NCI-H2107 treated with DMSO at 0.1 percent for 48 hours (cell line): Measurements from ENCODE around the gene JHY.

Experiments used
- DNase-seq: peaks from one replicate; lab custom pipeline; 2025; ENCODE audit not compliant: unreplicated experiment; lab: John Stamatoyannopoulos, UW

Gene JHY

DNA sequence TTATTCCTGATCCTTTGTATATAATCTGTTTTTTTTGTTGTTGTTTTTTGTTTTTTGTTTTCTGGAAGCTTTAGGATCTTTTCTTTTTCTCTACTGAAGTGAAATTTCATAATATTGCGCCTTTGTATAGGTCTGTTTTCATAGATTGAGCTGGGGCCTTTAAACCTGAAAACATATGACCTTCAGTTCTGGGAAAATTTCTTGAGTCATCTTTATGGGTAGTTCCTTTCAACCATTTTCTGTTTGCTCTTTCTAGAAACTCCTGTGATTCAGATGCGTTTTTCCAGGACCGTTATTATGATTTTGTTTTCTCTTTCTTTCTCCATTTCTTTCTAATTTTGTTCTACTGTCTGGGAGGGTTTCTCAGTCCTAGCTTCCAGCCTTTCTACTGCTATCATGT, 55.4 kb downstream of the JHY start:
- no peak for DNase-seq

DNA sequence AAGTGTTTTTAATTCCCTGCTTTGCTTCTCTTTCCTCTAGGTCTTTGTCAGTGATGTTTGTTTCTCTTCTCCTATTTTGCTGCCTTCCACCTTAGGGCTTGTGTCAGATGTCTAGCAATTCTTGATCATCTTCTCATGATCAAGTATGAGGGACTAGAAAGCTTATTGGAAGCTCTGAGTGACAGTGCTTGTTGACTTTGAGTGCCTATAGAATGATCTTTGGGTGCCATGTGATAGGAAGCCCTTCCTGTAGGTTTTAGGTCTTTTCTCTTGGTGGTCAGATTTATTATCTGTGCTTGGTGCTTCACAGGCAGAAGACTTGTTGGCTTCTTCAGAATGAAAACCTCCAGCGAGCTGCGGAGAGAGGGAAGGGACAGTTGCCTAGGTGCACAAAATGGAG, 56.0 kb downstream of the JHY start:
- DNase-seq: no peak

DNA sequence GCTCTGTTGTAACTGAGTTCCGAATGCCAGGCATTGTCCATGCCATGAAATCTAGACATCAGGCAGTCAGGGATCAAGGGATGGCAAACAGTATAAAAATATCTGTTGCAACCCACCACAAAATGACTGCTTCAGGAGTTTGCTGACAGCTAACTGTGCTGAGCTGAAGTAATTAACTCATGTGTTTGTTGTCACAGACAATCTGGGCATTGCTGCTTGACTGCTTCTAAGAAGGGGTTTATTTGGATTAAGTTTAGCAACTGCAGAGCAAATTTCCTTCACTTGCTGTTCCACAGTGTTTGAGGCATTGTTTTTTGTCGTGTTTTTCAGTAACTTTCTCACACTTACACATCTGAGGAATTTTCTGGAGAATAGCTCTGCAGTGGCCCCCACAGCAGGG, 68.7 kb downstream of the JHY start:
- DNase-seq: no peak

DNA sequence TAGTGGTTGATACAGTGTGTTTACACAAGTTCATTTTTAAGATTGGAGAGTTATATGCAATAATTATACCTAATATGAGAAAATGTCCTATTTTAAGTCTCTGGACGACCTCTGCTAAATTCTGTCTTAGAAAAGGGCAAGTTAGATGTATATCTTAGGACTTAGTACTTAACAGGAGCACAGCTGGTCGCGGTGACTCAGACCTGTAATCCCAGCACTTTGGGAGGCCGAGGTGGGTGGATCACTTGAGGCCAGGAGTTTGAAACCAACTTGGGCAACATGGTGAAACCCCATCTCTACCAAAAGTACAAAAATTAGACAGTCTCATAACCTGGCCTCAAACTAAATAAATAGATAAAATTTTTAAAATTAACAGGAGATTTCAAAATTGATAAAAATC, 71.9 kb downstream of the JHY start:
- DNase-seq: no peak

DNA sequence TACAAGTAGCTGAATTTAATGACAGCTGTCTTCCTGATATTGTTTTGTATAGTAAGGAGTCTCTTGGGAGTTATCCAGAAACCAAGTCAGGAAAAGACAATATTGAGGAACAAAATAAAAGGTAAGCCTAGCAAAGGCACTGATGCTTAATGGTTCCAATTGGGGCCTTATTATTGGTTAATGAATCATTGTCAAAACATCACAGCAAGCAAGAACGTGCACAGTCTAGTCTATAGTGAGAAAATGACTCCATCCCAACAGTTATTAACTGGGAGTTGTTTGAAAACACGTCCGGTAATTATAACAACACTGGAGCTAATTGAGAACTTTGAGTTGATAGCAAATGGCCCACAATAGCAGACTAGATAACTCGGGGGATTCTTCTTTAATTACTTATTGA, 81.4 kb downstream of the JHY start:
- no peak for DNase-seq

DNA sequence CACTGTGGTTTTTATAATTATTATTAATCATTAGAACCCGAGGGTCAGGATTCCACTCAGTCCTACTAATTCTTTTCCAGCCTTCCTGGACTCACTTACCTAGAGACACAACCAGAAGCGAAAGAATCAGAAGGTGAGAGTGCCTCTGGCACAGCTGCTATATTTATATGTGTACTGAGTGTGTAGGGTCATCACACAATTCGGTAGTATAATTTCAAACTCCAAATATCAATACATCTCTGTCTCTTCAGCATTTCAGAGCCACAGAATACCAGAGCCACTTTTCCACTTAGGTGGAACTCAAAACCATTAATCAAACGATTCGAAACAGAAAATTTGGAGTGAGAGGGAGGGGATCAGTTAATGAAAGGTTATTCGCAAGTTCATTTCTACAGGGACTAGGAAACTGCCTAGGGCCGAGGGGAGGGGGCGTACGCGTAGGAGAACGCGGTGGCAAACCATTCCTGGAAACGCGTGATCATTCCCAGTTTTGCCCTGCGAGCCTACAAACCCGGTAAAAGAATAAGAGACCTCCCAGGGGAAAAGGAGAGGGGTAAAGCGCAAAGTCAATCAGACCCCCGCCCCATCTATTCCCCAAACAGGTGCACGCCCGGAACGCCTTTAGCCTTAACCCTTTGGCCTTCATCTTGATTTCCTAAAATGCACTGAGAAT, 93.6 kb downstream of the JHY start:
- no peak for DNase-seq

DNA sequence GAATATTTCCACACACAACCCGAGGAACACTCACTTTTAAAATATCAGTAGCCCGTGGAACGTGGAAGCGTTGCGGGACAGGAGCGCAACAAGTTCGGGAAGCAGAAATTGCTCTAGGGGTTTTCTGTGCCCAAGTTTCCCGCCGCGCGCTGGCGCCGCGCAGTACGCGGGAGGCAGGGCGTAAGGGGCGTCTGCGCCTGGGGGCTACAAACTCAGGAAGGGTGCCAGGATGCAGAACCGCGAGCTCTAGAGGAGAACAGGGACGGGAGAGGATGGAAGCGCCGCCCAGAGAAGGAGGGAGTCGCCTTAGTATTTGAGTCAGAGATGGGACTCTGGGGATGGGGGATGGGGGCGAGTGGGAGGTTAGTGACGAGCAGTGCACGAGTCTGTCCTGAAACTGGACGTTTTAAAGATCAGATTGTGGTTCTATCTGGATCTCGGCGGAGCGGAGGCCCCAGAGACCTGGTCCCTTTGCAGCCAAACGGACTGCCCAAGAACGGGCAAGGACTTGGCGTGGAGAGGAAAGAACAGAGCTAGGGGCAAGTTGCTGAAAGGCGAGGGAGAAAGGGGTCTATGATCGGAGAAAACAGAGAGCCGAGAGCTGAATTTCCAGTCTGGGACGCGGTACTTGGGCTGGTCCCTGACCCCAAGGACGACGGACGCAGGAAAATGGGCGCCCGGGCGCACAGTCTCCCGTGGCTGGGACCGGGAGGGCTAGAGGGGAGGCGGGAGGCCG, 94.3 kb downstream of the JHY start:
- DNase-seq: no peak

DNA sequence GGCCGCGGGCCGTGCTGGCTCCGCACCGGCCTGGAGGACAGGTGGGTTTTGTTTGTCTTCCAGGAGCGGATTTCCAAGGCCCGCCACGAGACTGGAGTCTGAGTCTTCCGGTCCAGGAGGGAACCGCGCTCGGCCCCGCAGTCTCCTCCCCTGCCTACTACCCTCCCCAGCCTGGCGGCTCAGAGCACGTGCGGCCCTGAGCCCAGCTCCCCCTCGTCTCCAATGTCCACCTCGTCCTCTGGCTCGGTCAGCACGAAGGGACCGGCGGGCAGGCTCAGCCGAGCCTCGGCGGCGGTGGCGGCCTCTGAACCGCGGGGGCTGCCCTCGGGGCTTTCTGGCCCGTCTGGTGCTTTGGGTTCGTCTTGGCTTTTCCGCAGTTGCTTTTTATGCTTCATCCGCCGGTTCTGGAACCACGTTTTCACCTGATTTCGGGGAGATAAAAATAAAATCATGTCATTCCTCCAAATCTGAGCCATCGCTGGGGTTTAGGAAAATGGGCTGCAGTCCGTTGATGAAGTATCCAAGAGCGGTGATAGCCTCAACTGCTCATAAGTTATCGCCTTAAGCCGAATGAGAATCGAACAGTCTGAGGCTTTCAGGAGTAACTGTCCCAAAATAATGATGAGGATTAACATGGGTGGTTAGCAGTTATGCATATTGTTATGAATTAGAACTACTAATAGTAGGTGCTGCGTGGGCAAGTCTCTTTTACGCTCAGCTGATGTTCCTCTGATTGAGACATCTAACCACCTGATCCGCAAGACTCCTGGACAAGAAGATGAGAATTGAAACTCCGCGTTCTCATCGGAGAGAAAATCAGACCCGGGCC, 95.1 kb downstream of the JHY start:
- DNase-seq: no peak

DNA sequence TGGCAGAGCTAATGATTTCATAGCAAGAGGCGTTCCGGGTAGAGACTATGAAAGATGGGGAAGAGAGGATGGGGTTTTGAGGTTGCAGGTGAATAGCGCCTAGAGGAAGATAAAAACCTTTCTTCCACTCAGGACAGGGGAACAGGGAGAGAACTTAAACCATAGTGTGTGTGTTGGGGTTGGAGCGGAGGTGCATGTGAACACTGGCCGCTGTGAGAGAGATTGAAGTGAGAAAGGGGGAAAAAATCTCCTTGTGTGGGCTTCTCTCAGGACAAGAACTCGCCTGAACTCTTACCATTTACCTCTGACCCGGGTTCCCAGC, 95.7 kb downstream of the JHY start:
- DNase-seq: no peak

DNA sequence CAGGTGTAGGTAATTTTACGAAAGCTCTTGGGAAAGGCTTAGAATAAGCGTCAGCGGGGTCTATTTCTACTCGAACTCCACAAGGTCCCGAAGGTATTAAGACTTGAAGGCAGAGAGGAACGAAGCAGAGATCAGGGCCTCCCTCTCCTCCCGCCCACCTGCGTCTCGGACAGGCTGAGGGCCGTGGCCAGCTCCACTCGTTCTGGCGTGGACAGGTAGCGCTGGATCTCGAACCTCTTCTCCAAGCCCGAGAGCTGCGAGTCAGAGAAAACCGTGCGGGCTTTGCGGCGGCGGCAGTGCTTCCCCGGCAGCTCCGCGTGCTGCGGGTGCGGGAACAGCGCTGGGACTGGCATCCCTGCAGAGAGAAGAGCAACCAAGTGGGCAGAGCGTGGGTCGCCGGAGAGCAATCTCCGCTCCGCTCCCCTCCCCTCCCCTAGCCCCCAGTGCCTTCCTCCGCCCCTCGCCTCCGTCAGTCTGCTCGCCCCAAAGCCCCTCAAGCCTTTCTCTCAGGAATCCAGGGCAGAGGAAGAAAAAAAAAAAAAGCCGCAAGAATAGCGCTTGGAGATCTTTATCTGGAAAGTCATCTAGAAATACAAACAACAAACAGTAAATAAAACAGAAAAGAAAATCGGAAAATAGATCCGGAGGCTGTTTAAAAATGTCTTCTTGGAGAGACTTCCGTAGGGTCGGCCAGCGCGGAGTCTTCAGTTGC, 96.7 kb downstream of the JHY start:
- DNase-seq: no peak

DNA sequence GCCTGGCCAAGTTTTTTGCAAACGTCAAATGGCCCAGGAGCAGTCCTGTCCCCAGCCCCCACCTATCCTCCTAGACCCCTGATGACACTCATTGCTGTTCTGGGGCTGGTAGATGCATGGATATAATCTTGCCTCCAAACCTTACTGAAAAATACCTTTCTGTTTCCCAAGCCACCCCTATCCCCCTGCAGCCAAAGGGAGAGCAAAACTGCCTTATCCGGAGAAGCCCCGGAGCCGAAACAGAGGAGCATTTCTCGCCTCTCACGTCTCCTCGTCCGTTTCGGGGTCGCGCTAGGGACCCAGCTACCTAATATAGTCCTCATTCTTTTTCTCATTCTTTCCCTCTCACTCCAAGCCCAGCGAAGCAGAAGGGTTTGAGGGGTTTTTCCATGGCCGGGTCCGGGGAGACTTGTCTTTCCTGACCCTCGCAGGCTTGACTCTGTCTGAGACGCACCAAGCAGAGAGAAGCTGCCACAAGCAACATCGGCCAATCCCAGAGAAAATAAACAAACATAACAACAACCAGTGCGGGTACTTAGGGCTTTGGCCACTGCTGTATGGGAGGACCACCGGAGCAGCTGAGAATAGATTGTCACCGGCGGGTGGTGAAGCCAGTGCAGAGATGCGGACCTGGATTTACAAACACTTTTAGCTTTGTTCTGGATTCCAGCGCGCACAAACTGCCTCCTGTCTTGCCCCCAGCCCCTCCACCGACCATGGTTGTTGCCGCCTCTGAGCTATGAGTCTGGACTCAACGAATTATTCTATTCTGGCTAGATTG, 97.4 kb downstream of the JHY start:
- no peak for DNase-seq

DNA sequence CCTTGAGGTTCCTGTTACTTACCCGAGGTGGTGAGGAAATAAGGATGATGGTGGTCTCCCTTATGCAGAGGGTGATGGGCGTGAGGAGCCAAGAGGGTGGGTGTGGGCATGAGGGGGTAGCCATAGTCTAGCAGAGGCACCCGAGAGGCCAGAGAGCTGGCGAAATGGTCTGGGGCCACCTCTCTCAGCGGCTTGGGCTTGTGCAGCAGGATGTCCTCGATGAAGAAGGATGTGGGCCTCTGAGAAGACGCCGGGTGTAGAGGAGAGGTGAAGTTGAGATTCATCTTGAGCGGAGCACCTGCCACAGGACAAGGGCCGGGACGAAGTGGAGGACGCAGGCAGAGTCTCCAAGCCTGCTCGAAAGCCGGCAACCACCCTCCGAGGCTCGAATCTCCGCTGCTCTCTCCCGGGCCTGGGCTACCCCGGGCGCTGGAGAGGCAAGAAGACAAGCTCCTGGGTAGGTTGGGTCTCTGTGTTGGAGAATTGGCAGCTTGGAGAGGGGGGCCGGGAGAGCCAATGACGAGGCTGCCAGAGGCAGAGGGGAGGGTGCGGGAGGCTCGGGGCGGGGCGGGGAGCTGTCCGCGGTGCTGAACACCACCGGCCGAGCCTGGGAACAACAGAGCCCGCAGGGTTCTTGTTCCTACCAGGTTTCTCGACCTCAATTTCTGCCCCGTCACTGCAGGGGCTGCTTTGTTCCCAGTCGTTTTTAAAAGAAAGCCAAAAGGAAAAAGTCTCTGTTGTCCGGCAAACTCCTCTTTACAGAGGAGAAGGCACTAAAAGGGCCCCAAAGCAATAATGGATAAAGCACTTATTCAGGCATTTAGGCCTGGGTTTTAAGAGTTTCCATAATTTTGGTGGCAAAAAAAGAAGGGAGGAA, 99.1 kb downstream of the JHY start, which contains the start of gene BSX:
Gene BSX, minus strand, starts transcription at position 447 of the 877 bp plus-strand sequence. Its CDS starts 163 bp downstream, at position 284.
- no peak for DNase-seq

DNA sequence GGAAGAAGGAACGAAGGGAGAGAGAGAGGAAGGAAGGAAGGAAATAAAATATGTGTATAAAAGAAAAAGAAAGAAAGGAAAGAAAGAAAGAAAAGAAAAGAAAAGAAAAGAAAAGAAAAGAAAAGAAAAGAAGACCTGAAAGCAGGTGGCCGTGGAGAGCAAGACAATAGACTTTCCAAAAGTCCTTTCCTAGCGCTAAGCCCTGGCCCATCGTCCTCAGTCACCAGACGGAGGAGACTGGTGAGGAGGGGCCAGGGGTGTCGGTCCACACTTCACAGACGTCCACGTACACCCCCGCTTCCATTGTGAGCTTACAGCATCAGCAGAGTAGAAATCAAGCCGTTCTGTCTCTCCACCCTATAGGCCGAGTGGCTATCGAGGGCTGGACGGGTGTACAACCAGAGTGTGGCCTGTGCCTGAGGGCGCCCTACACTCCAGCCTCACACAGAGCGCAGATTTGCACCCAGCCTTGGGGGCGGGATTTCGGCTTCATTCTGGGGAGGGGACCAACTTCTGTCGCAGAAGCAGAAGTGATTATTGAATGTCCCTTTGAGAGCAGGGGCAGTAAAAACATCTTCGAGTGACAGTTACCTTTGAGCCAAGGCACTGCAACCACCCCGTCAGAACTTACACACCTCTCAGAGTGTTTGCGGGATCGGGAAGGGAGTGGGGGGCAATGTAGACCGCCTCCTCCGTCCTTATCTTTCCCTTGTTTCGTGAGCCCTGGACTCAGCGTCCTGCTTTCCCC, 101.1 kb downstream of the JHY start:
- DNase-seq: no peak

DNA sequence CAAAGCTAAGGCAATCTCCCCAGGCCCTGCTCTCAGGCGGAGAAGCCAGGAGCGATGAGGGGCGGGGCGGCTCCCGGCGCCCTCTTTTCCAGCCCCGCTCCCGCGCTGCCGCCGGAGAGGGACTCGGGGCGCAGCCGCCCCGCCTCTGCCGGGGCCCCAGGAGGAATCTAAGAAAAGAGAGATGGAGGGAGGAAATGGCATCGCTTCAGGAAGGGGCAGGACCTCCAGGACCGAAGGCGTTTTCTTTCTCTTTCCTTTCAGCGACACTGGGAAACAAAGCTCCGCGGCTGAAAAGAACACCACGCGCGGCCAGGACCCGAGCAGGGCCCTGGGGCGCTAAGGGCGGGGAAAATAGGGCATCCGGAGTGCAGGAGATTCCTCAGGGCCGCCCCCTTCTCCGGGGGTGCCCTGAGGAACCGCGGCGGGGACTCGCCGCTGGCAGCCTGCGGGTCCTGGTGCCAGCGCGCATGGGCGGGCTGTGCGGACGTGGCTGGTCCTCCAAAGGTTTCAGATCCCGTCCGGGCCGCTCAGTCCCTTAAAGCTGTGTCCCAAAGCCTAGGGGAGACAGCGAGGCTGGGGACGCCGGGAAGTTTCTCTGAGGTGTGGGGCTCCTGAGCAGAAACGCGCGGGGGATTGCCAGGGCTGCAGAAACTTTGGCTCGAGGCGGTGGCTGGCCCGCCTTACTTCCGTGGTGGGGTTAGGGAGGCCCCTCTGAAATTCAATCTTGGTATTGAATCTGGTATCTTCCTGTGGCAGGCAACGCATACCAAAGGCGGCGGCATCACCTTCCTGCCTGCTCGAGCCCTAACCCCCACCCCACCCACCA, 101.8 kb downstream of the JHY start:
- no peak for DNase-seq

DNA sequence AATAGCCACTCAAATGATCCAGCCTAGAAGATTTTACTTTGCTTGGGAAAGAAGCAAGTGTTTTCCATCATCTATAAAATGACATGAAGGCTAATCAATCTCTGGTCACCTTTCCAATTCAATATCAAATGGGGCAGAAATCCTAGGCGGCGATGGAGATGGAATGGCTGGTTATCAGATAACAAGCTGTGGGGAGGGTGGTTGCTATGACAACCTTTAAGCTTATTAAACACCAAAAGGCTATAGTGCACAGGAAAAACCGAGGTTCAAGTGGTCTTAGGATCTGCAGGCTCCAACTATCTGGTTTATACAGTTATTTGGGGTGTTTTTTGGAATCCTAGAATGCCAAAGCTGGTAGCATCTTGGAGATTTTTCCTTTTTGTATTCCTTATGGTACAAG, 113.0 kb downstream of the JHY start:
- no peak for DNase-seq

DNA sequence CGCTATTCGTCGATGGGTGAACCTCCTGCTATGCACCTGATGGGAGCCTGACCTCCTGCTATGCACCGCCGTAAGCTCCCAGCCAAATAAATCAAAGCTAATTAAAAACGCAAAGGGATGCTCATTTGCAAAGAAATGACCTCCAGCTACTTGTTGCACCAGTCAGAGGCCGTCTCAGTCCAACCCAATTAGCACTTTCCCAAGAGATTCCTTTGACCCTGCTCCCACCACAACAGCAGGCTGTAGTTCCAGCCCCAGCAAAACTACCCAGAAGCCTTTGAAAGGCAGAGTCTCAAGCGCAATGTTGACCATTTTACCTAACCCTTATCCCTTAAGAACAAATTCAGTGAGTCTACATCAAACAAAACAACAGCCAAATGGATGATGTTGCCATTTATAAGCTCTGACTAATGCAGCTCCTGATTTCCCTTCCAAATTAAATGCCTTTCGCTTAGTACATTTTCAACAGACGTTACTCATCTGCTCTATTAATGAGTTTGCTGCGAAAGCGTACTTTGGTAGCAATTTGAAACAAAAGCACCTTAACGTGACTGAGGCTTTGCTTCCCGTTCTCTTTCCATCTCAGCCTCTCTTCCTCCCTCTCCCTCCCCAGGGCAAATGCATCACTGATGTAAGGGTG, 116.3 kb downstream of the JHY start:
- no peak for DNase-seq

DNA sequence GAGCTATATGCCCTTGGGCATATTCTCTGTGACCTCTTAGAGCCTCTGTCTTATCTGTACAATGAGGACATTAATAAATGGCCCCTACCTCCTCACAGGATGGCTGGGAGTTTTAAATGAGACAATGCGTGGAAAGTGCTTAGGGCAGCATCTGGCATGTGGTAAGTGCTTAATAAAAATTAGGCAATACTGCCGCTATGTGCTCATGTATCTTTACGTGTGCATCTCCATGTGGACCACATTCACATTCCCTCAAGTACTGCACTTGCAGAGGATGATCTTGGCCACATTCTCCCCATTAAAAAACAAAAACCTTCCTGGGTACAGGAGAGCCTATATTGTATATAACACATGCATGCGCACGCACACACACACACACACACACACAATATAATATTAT, 118.2 kb downstream of the JHY start:
- DNase-seq: no peak
